Transverse colon (tissue), 3 donors: ENCODE data around the gene BCL11A.

Experiments used
- POLR2A ChIP-seq: fragments of 450-650 bp; IDR thresholded peaks from one replicate; pipeline ENCODE4 v1.6.1; 2016; ENCODE audit warnings: antibody characterized with exemption, mild to moderate bottlenecking, moderate library complexity
- TF ChIP-seq, protein P1 (sequence below), 5 experiments: fragments of 200-600 bp in 3 of 5; fragments of 450-650 bp in 2 of 5; sonication (generic) in 3 of 5; IDR thresholded peaks; 1 replicate in 2 of 5; 2 replicates in 3 of 5; pipeline ENCODE4 v1.5.1; 2016 to 2017; ENCODE audit warnings: antibody characterized with exemption in 5 of 5, inconsistent platforms in 3 of 5, mild to moderate bottlenecking in 2 of 5, moderate library complexity in 1 of 5

GRCh38 chr2:60426880-60427279 lies 126.6 kb downstream of the BCL11A start:
- TF ChIP-seq POLR2A, result no peak
- TF ChIP-seq, protein P1, sequence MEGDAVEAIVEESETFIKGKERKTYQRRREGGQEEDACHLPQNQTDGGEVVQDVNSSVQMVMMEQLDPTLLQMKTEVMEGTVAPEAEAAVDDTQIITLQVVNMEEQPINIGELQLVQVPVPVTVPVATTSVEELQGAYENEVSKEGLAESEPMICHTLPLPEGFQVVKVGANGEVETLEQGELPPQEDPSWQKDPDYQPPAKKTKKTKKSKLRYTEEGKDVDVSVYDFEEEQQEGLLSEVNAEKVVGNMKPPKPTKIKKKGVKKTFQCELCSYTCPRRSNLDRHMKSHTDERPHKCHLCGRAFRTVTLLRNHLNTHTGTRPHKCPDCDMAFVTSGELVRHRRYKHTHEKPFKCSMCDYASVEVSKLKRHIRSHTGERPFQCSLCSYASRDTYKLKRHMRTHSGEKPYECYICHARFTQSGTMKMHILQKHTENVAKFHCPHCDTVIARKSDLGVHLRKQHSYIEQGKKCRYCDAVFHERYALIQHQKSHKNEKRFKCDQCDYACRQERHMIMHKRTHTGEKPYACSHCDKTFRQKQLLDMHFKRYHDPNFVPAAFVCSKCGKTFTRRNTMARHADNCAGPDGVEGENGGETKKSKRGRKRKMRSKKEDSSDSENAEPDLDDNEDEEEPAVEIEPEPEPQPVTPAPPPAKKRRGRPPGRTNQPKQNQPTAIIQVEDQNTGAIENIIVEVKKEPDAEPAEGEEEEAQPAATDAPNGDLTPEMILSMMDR (IDR thresholded peaks at IDR 0.05), result no peak
